Keratinocyte (primary cell): ENCODE measurements around the gene NOLC1.

Source experiments
- EZH2 ChIP-seq: IDR thresholded peaks from one replicate; pipeline ENCODE4 v1.6.1; 2012; ENCODE audit warnings: inconsistent platforms, mild to moderate bottlenecking, low read length, moderate library complexity
- TF ChIP-seq, protein P1 (sequence below), 3 experiments: IDR thresholded peaks in 1 of 3; conservative IDR thresholded peaks in 1 of 3; optimal IDR thresholded peaks in 1 of 3; 2 replicates in 2 of 3; 3 replicates in 1 of 3; pipeline versions ENCODE3 to v1.5.1; 2011; ENCODE audit warnings: low read length in 3 of 3, mild to moderate bottlenecking in 3 of 3, moderate library complexity in 2 of 3, control low read depth in 1 of 3, inconsistent platforms in 1 of 3; ENCODE audit not compliant: insufficient read depth in 2 of 3; ENCODE audit errors: extremely low read depth in 1 of 3

- TF ChIP-seq, protein P1, sequence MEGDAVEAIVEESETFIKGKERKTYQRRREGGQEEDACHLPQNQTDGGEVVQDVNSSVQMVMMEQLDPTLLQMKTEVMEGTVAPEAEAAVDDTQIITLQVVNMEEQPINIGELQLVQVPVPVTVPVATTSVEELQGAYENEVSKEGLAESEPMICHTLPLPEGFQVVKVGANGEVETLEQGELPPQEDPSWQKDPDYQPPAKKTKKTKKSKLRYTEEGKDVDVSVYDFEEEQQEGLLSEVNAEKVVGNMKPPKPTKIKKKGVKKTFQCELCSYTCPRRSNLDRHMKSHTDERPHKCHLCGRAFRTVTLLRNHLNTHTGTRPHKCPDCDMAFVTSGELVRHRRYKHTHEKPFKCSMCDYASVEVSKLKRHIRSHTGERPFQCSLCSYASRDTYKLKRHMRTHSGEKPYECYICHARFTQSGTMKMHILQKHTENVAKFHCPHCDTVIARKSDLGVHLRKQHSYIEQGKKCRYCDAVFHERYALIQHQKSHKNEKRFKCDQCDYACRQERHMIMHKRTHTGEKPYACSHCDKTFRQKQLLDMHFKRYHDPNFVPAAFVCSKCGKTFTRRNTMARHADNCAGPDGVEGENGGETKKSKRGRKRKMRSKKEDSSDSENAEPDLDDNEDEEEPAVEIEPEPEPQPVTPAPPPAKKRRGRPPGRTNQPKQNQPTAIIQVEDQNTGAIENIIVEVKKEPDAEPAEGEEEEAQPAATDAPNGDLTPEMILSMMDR (optimal IDR thresholded peaks at IDR 0.05 in 1 of 3, IDR thresholded peaks at IDR 0.05 in 1 of 3, conservative IDR thresholded peaks at IDR 0.05 in 1 of 3; ENCODE audit: extremely low read depth in 1 of 3, insufficient read depth in 2 of 3, low read length in 3 of 3) = no peak
- no peak for TF ChIP-seq EZH2
These were observed 18.6 kb upstream of the NOLC1 start for GRCh38 chr10:102133373-102134195.
